ENCODE results near the gene B4GAT1. TPM values are rescaled to one million over a fixed set of nuclear protein-coding genes. Genes with fewer than 3 reads are reported as not detected.

Gene B4GAT1
- total RNA-seq, 1 donor from 2014 or later: 64.2 TPM

DNA sequence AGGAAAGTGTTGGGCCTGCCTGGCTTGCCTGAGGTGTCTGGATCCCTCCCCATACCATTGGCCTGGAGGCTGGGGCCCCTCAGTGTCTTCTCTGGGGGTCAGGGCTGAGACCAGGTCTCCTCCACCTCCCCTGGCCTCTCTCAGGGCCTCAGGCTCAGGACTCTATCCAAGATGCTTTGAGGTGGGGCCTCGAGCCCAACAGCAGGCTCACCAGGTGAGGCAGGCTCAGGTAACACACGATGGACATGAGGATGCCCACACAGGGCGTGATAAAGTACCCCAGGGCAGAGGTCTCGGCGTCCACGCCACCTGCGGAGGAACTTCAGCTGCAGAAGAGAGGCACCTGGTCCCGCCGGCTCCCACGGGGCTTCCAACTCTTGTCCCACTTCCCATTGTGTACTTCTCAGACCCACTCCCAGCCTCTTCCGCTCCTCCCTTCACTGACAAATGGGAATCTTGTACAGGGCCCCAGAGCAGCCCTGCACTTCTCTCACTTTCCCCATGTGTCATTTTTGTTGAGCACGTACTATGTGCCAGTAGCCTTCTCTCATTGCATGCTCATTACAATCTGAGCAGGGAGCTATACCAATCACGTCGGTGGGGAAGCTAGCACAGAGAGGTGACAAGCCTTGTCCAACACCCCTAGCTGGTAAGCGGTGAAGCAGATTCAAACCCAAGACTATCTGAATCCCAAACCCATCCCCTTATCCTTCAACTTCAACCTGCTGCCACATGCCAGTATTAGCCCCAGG lies 20.3 kb upstream of the B4GAT1 start:
- no peaks in the 10 kb centered on the region for H3K9me3 ChIP-seq
- H3K4me3 ChIP-seq: no peak overlapping the region
- no peaks in the 10 kb centered on the region for H3K27me3 ChIP-seq

DNA sequence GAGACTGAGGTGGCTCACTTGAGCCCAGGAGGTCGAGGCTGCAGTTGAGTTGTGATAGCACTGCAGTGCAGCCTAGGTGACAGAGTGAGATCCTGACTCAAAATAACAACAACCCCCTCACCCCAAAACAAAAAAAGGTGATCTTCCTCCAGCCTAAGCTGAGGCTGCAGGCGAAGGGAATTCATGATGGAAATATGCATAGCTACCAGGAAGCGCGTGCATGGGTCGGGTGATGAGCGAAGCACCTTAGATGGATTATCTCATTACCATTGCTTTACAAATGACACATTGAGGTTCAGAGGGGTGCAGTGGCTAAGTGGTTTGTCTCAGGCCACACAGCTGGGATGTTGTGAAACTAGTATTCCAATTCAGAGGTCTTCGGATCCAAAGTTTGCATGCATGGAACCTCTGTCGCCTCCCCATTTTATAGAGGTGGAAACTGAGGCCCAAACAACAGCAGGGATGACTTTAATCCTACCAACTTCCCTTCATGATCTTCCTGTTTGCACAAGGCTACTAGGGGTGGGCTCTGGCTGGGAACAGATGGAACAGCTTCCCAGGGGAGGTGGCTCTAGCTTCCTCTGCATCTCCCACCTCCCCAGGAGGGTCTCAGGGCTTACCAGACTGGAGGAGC lies 19.5 kb upstream of the B4GAT1 start:
- intact Hi-C loops (cut with DNase I): no loop called here
- no peak for TF ChIP-seq CTCF (IDR thresholded peaks at IDR 0.05)
- Histone ChIP-seq H3K27ac (no peak overlapping the region), H3K9me3 (no peaks in the 10 kb centered on the region), H3K4me1 (peaks cover 3 to 6% of the 10 kb centered on the region in 2 donors), H3K36me3 (no peaks in the 10 kb centered on the region), H3K4me3 (no peak overlapping the region), H3K27me3 (no peaks in the 10 kb centered on the region)
- DNase-seq (ENCODE audit: low spot score in 2 of 2): no peak

More for the DNA sequence above, 20.3 kb upstream of the B4GAT1 start:
- Histone ChIP-seq H3K27ac (no peak overlapping the region), H3K4me1 (peaks cover 3 to 12% of the 10 kb centered on the region in 2 donors), H3K36me3 (no peaks in the 10 kb centered on the region)
- intact Hi-C loops (cut with DNase I): no loop called here
- TF ChIP-seq CTCF (IDR thresholded peaks at IDR 0.05): no peak
- DNase-seq (ENCODE audit: low spot score in 2 of 2): no peak

DNA sequence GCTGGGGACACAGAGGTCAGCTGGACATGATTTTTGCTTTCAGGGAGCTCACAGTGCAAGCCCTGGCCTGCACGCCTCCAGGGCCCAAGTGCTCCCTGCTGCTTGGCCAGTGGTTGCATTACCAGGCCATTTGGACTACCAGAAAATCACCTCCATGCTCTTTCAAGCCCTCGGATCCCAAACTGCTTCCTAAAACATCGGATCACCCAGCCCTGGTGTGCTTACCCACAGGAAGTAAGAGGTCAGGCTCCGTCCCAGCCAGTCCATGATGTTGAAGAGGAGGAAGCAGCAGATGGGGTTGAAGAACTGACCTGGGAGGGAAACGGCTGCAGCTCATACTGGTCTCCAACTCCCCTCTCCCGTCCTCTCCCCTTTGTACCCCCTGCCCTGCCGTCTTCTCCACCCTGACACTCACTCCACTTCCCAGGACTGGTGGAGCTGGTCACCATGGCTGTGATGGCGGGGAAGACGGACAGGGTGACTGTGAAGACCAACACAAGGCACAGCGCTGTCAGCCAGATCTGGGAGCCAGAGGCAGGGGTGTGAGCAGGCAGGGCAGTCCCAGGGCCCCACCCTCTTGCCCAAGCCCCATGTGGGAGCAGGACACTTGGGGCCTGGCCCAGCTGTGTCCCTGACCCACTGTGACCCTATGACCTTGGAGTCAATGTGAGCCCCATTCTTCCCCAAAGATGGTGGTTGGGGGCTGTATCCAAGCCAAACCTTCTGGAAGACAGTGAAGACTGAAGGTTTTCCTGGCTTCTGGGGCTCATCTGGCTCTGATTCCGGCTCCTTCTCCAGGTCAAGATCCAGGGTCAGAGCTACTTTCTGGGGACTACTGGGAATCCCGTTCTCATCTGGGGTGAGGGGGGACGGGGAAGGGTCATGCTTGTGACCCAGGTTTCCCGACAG lies 18.5 kb upstream of the B4GAT1 start:
- Histone ChIP-seq H3K27ac (no peak overlapping the region), H3K27me3 (no peaks in the 10 kb centered on the region), H3K36me3 (no peaks in the 10 kb centered on the region), H3K4me1 (no peaks in the 10 kb centered on the region), H3K4me3 (no peak overlapping the region), H3K9me3 (no peaks in the 10 kb centered on the region)
- no peak for DNase-seq (ENCODE audit: low spot score in 2 of 2)
- intact Hi-C loops (cut with DNase I): no loop called here
- no peak for TF ChIP-seq CTCF (IDR thresholded peaks at IDR 0.05)

DNA sequence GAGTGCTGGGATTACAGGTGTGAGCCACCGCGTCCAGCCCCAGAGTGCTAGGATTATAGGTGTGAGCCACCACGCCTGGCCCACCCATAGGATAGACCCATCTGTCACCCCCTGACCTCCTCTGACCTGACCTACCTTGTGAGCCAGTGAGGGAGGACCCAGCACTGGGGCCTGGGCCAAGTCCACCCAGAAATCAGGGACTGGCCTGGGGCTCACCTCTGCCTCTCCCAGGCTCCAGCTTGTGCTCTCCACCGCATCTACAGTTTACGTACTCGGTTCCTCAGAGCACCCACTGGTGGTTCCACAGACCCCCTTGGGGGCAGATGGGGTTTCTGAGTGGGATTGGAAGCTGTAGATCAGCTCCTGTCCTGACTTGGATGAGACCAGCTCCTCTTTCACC lies 17.7 kb upstream of the B4GAT1 start:
- Histone ChIP-seq H3K27me3 (no peaks in the 10 kb centered on the region), H3K9me3 (no peaks in the 10 kb centered on the region), H3K4me1 (no peaks in the 10 kb centered on the region), H3K27ac (no peak overlapping the region), H3K36me3 (no peaks in the 10 kb centered on the region), H3K4me3 (no peak overlapping the region)
- intact Hi-C loops (cut with DNase I): no loop called here
- no peak for TF ChIP-seq CTCF (IDR thresholded peaks at IDR 0.05)
- no peak for DNase-seq (ENCODE audit: low spot score in 2 of 2)

- Histone ChIP-seq H3K4me3 (no peak overlapping the region), H3K27ac (no peak overlapping the region), H3K4me1 (no peaks in the 10 kb centered on the region), H3K27me3 (no peaks in the 10 kb centered on the region), H3K9me3 (no peaks in the 10 kb centered on the region), H3K36me3 (no peaks in the 10 kb centered on the region)
- intact Hi-C loops (cut with DNase I): no loop called here
- no peak for DNase-seq (ENCODE audit: low spot score in 2 of 2)
- TF ChIP-seq CTCF (IDR thresholded peaks at IDR 0.05): peak in 2 of 3 experiments; percentile 36 to 44
Observed at GRCh38 chr11:66363805-66364535, 16.5 kb upstream of the B4GAT1 start.
